GM23248 (cell line): ENCODE measurements around the gene ARID1B. TPM values are rescaled to one million over a fixed set of nuclear protein-coding genes. Genes with fewer than 3 reads are reported as not detected.

ENCODE experiments used
- DNase-seq: peaks from one replicate; pipeline ENCODE4 v3.0.0-alpha.2; 2015
- H2AFZ ChIP-seq: fragments of 200-600 bp; sonication (generic); 2 replicates; pipeline ENCODE4 v1.6.1; 2016; ENCODE audit warnings: antibody characterized with exemption
- H3F3A ChIP-seq: fragments of 200-600 bp; sonication (generic); 2 replicates; pipeline ENCODE4 v1.6.1; 2016; ENCODE audit warnings: mild to moderate bottlenecking, antibody characterized with exemption, mixed run types; ENCODE audit not compliant: insufficient read depth
- H3K27ac ChIP-seq: fragments of 200-600 bp; sonication (generic); 2 replicates; pipeline ENCODE4 v1.5.1; 2016; ENCODE audit warnings: mild to moderate bottlenecking
- H3K27me3 ChIP-seq: fragments of 200-600 bp; sonication (generic); replicated peaks from 2 replicates; pipeline ENCODE4 v1.6.1; 2016; ENCODE audit warnings: mild to moderate bottlenecking; ENCODE audit not compliant: insufficient read depth
- H3K36me3 ChIP-seq: fragments of 200-600 bp; sonication (generic); 2 replicates; pipeline ENCODE4 v1.6.1; 2016; ENCODE audit warnings: low read depth, mild to moderate bottlenecking
- H3K4me1 ChIP-seq: fragments of 200-600 bp; sonication (generic); 2 replicates; pipeline ENCODE4 v1.6.1; 2016; ENCODE audit warnings: mild to moderate bottlenecking; ENCODE audit not compliant: insufficient read depth
- H3K4me2 ChIP-seq: fragments of 200-600 bp; sonication (generic); one replicate; pipeline ENCODE4 v1.6.1; 2016; ENCODE audit warnings: mild to moderate bottlenecking; ENCODE audit not compliant: unreplicated experiment
- H3K4me3 ChIP-seq: fragments of 200-600 bp; sonication (generic); 2 replicates; pipeline ENCODE4 v1.5.1; 2016; ENCODE audit warnings: mild to moderate bottlenecking
- H3K79me2 ChIP-seq: fragments of 200-600 bp; sonication (generic); 2 replicates; pipeline ENCODE4 v1.6.1; 2016; ENCODE audit warnings: mild to moderate bottlenecking; ENCODE audit not compliant: insufficient read depth
- H3K9ac ChIP-seq: fragments of 200-600 bp; sonication (generic); 2 replicates; pipeline ENCODE4 v1.6.1; 2016; ENCODE audit warnings: mild to moderate bottlenecking
- H3K9me2 ChIP-seq: fragments of 200-600 bp; sonication (generic); 2 replicates; pipeline ENCODE4 v1.6.1; 2016; ENCODE audit warnings: mixed run types, mild to moderate bottlenecking, moderate library complexity; ENCODE audit not compliant: insufficient read depth
- H3K9me3 ChIP-seq: fragments of 200-600 bp; sonication (generic); one replicate; pipeline ENCODE4 v1.6.1; 2017; ENCODE audit warnings: low read depth
- H4K20me1 ChIP-seq: fragments of 200-600 bp; sonication (generic); 2 replicates; pipeline ENCODE4 v1.6.0; 2016; ENCODE audit not compliant: insufficient read depth
- EZH2 ChIP-seq: fragments of 200-600 bp; sonication (generic); IDR thresholded peaks from 2 replicates; pipeline ENCODE4 v1.6.1; 2018; ENCODE audit warnings: antibody characterized with exemption, mild to moderate bottlenecking; ENCODE audit not compliant: insufficient read depth, poor library complexity, severe bottlenecking
- EZH2phosphoT487 ChIP-seq: fragments of 200-600 bp; sonication (generic); IDR thresholded peaks from 2 replicates; pipeline ENCODE4 v1.6.1; 2018; ENCODE audit warnings: antibody characterized with exemption, moderate library complexity, mild to moderate bottlenecking, low read depth; ENCODE audit not compliant: insufficient read depth
- WGBS, 2 experiments: methylation state at CpG; one replicate each; pipeline ENCODE4 v1.1.6; 2015 to 2017; ENCODE audit warnings: low lambda C conversion rate in 2 of 2, low coverage in 1 of 2; ENCODE audit errors: missing lambda C conversion rate in 2 of 2; 5-methylcytosine and 5-hydroxymethylcytosine counted together
- in situ Hi-C: fragments of 300-500 bp; cut with MboI; formaldehyde crosslinking; loops from 2 replicates; pipeline ENCODE4 v1.15.0; 2020
- polyA plus RNA-seq: library from polyadenylated mRNA; unstranded; fragments of >200 nt; fragmentation: Nextera tagmentation; extraction: Ambion mirVana; gene quantifications from 2 replicates; pipeline ENCODE4 v1.2.1, GENCODE V29; 2016
- total RNA-seq: library from RNA; depleted of rRNA; stranded (reverse); fragments of >200 nt; shearing (Covaris generic); gene quantifications from 2 replicates; pipeline ENCODE4 v1.2.3, GENCODE V29; 2014

ARID1B gene
- total and polyA plus RNA-seq, 2 experiments from 2014 or later = 19.3 to 21.2 TPM

- Histone ChIP-seq H3K27ac (no peak overlapping the region), H3K36me3 (peaks cover 28% of the 10 kb centered on the region; the same call in 1 of the 2 replicates), H3K9ac (no peak overlapping the region), H3K4me3 (no peak overlapping the region), H4K20me1 (no peaks in the 10 kb centered on the region), H3K9me2 (no peaks in the 10 kb centered on the region), H3K79me2 (no peaks in the 10 kb centered on the region), H3K4me1 (no peaks in the 10 kb centered on the region), H2AFZ (no peak overlapping the region), H3F3A (no peaks in the 10 kb centered on the region), H3K27me3 (no peaks in the 10 kb centered on the region), H3K4me2 (no peak overlapping the region), H3K9me3 (no peaks in the 10 kb centered on the region)
- in situ Hi-C loops = no loop called here
- 96 to 98% methylated on average over 15 of the region's 15 CpGs for WGBS, 2 experiments
- DNase-seq = no peak
- TF ChIP-seq EZH2 = no peak
- no peak for TF ChIP-seq EZH2phosphoT487
These were observed 430.4 kb downstream of the ARID1B start for GRCh38 chr6:157207521-157208076.

- H3K4me1 ChIP-seq = no peaks in the 10 kb centered on the region
- H3K79me2 ChIP-seq = no peaks in the 10 kb centered on the region
- H3K9ac ChIP-seq = no peak overlapping the region
- no peak overlapping the region for H3K4me2 ChIP-seq
- no peak overlapping the region for H3K4me3 ChIP-seq
- no peaks in the 10 kb centered on the region for H3K9me3 ChIP-seq
- peaks cover 20% of the 10 kb centered on the region; the same call in 1 of the 2 replicates for H3K36me3 ChIP-seq
- TF ChIP-seq EZH2 (no peak), EZH2phosphoT487 (no peak)
- H4K20me1 ChIP-seq = no peaks in the 10 kb centered on the region
- no peaks in the 10 kb centered on the region for H3K27me3 ChIP-seq
- no peak overlapping the region for H2AFZ ChIP-seq
- H3K9me2 ChIP-seq = no peaks in the 10 kb centered on the region
- no peak overlapping the region for H3K27ac ChIP-seq
- no peak for DNase-seq
- no peaks in the 10 kb centered on the region for H3F3A ChIP-seq
- 89 to 90% methylated on average over 10 of the region's 10 CpGs for WGBS, 2 experiments
- in situ Hi-C loops = no loop called here
These were observed 432.8 kb downstream of the ARID1B start for GRCh38 chr6:157209865-157210530.

DNA sequence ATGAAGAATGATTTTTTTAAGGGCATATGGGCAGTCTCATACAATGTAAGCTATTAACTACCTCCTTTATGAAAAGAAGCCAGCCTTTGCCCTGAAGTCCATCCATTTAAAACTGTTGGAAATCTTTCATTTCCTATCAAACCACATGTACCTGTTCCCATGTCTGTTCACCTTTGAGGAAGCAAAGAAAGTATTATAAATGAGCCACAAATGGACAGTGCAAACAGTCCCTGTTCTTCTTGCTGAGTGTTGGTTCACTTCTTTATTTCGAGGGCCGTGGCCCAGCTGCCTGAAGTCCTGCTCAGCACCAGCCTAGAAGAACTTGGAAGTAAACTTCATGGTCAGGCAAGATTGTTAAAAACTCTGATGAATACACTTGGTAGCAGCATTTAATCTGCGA is 433.8 kb downstream of the ARID1B start:
- H2AFZ ChIP-seq = no peak overlapping the region
- no peaks in the 10 kb centered on the region for H3K79me2 ChIP-seq
- H3K36me3 ChIP-seq = peaks cover 11% of the 10 kb centered on the region; the same call in 1 of the 2 replicates
- no peaks in the 10 kb centered on the region for H3K9me2 ChIP-seq
- H3F3A ChIP-seq = no peaks in the 10 kb centered on the region
- no peak overlapping the region for H3K27ac ChIP-seq
- H3K4me2 ChIP-seq = no peak overlapping the region
- DNase-seq = no peak
- no peaks in the 10 kb centered on the region for H3K9me3 ChIP-seq
- in situ Hi-C loops = no loop called here
- TF ChIP-seq EZH2 (no peak), EZH2phosphoT487 (no peak)
- H3K4me1 ChIP-seq = no peaks in the 10 kb centered on the region
- WGBS, 2 experiments = 98% methylated on average over 3 of the region's 3 CpGs
- no peak overlapping the region for H3K9ac ChIP-seq
- no peaks in the 10 kb centered on the region for H3K27me3 ChIP-seq
- no peak overlapping the region for H3K4me3 ChIP-seq
- H4K20me1 ChIP-seq = no peaks in the 10 kb centered on the region

- H3K27me3 ChIP-seq = no peaks in the 10 kb centered on the region
- in situ Hi-C loops = no loop called here
- H3K4me3 ChIP-seq = no peak overlapping the region
- TF ChIP-seq EZH2phosphoT487 = no peak
- no peak for TF ChIP-seq EZH2
- no peaks in the 10 kb centered on the region for H3K9me3 ChIP-seq
- no peaks in the 10 kb centered on the region for H3K4me1 ChIP-seq
- H3F3A ChIP-seq = no peaks in the 10 kb centered on the region
- no peak overlapping the region for H3K27ac ChIP-seq
- H4K20me1 ChIP-seq = no peaks in the 10 kb centered on the region
- no peak for DNase-seq
- H3K36me3 ChIP-seq = peaks cover 6% of the 10 kb centered on the region; the same call in 1 of the 2 replicates
- H3K4me2 ChIP-seq = no peak overlapping the region
- H3K9me2 ChIP-seq = no peaks in the 10 kb centered on the region
- no peaks in the 10 kb centered on the region for H3K79me2 ChIP-seq
- 59 to 60% methylated on average over 11 of the region's 11 CpGs for WGBS, 2 experiments
- H3K9ac ChIP-seq = no peak overlapping the region
- no peak overlapping the region for H2AFZ ChIP-seq
These were observed 434.7 kb downstream of the ARID1B start for GRCh38 chr6:157211603-157212455.
